LNCaP clone FGC (cell line): Measurements from ENCODE around the gene MPEG1.

Source experiments
- DNase-seq: peaks from one replicate; pipeline ENCODE4 v3.0.0-alpha.2; 2011; ENCODE audit warnings: low read depth
- H3K4me3 ChIP-seq: 2 replicates; pipeline ENCODE4 v1.5.1; 2011; ENCODE audit warnings: mild to moderate bottlenecking, low read depth, low read length, control low read depth
- CTCF ChIP-seq: IDR thresholded peaks from 2 replicates; pipeline ENCODE4 v1.5.1; 2012; ENCODE audit warnings: mild to moderate bottlenecking; ENCODE audit not compliant: control insufficient read depth, insufficient read depth; ENCODE audit errors: extremely low read depth

The MPEG1 gene

GRCh38 chr11:59179121-59179520 lies 33.6 kb downstream of the MPEG1 start:
- DNase-seq, result no peak
- no peak overlapping the region for H3K4me3 ChIP-seq
- TF ChIP-seq CTCF, result no peak

- H3K4me3 ChIP-seq, result no peak overlapping the region
- no peak for DNase-seq
- no peak for TF ChIP-seq CTCF
These were observed 34.3 kb downstream of the MPEG1 start for GRCh38 chr11:59178402-59178801.

- no peak overlapping the region for H3K4me3 ChIP-seq
- no peak for DNase-seq
- no peak for TF ChIP-seq CTCF
These were observed 36.4 kb downstream of the MPEG1 start for GRCh38 chr11:59176330-59176729.

GRCh38 chr11:59175091-59175501 lies 37.6 kb downstream of the MPEG1 start:
- no peak overlapping the region for H3K4me3 ChIP-seq
- DNase-seq, result no peak
- no peak for TF ChIP-seq CTCF

- TF ChIP-seq CTCF, result no peak
- no peak overlapping the region for H3K4me3 ChIP-seq
- no peak for DNase-seq
These were observed 38.1 kb downstream of the MPEG1 start for GRCh38 chr11:59174664-59175033.

- TF ChIP-seq CTCF, result no peak
- no peak for DNase-seq
- no peak overlapping the region for H3K4me3 ChIP-seq
These were observed 38.6 kb downstream of the MPEG1 start for GRCh38 chr11:59173964-59174663.
